Measurements from ENCODE around the gene ZDHHC8.

ZDHHC8 gene

GRCh38 chr22:20131859-20132685 lies 468 bp downstream of the ZDHHC8 start:
- no peak for DNase-seq

- DNase-seq = no peak
These were observed 1.2 kb downstream of the ZDHHC8 start for GRCh38 chr22:20132686-20133246.

GRCh38 chr22:20133930-20134549 lies 2.4 kb downstream of the ZDHHC8 start:
- no peak for DNase-seq

DNA sequence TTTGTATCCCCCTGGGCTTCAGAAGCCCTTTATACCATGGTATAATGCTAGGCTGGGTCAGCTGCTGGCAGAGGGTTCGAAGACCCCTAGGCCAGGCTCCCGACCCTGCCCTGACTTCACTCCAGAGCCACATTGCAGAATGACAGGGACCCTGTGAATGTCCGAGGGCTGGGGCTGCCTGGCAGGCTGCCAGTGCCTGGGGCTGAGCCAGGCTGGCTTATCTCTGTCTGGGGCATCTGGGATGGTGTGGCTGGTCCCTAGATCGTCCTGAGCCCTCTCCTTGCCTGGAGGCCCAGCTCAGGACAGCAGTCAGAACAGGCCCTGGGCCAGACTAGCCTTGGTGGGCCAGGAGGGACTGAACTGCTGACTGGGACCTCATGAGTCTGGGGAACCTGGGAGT lies 3.7 kb downstream of the ZDHHC8 start:
- DNase-seq = no peak

GRCh38 chr22:20135806-20136602 lies 4.4 kb downstream of the ZDHHC8 start:
- DNase-seq = no peak

DNA sequence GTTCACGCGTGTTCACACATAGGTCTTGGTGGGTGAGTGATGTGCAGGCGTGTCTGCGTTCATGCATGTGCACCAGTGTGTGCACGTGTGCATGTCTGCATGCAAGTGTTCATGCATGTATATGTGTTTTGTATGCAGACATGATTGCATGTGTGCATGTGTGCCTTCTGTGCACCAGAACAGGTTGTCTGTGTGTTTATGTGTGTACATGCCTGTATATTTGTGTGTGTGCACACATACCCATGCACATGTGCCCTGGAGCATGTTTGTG lies 4.9 kb downstream of the ZDHHC8 start:
- no peak for DNase-seq

DNA sequence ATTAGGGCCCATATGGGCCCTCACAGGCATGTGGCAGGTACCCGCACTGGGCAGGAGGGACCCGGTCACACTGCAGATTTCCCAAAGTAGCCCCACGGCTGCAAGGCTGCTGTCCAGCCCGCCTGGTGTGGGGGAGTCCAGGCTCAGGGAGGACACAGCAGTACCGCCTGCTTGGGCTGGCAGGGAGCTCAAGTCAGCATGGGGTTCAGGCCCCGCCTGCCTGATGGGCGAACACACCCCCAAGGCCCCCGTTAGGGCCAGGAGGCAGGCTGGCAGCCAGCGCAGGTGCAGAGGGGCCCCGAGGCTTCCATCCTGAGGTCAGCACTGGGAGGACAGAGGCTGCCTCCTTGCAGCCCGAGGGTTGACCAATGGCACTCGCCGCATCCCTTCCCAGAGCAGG lies 5.5 kb downstream of the ZDHHC8 start:
- DNase-seq = no peak

DNA sequence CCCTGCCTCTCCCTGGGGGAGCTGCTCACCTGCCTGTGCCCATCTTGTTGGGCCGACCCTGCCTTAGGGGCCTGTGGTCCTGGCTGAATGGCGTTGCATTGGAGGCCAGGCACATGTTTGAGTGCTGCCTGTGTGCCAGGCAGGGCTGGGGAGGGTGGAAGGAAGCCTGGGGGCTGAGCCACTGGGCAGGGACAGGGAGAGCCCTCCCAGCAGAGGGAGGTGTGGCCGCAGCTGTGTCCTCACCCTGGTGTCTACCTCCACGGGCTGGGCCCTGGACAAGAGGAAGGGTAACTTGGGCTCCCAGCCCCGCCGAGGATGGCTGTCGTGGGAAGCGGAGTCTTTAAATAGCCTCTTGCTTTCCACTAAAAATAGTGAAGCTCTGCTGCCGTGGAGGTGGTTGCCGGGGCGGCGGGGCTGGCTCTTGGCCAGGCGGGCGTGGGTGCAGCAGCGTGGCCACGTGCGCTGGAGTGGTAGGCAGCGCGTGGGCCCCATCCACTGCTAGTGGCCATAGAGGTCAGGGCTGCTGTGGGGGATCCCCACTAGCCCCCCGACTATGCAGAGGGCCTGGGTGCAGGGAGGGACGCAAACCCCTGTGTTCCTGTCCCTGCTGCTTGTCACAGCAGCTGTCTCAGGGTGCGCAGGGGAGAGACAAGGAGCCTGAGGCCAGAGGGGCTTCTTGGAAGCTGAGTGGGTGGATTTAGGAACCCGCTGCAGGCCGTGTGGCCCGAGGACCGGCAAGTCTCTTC lies 6.2 kb downstream of the ZDHHC8 start:
- no peak for DNase-seq

DNA sequence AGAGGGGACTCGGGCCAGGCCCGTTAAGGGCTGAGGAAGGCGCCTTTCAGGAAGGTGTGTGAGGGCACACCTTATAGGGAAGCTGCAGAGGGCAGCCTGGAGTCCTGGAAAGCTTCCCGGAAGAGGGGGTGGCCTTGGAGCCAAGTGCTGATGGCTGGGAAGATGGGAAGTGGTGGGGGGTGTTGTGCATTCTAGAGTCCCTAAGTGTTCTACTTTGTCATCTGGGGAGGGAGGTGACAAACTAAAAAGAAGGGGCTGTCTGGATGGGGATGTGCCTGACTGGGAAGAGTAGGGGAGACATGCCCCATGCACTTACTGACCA lies 6.8 kb downstream of the ZDHHC8 start:
- DNase-seq = no peak

- no peak for DNase-seq
These were observed 7.3 kb downstream of the ZDHHC8 start for GRCh38 chr22:20138868-20139267.

DNA sequence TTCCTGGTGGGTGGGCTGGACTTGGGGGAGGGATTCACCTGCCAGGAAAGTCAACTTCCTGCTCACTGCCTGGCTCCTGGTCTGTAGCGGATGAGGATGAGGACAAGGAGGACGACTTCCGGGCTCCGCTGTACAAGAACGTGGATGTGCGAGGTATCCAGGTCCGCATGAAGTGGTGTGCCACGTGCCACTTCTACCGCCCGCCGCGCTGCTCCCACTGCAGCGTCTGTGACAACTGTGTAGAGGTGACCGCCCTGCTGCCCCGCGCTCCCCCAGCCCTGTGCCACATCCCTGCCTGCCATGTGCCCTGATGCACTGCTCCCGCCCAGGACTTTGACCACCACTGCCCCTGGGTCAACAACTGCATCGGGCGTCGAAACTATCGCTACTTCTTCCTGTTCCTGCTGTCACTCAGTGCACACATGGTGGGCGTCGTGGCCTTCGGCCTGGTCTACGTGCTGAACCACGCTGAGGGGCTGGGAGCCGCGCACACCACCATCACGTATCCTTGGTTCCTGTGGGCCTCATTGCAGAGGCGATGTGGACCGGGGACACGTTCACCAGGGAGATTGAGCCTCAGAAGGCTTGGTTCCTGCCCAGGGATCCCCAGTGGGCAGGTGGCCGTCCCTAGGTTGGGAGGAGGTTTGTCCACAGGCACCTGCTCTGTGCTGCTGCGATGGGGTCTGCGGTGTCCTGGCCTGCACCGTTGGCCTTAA lies 7.9 kb downstream of the ZDHHC8 start:
- no peak for DNase-seq

- no peak for DNase-seq
These were observed 8.5 kb downstream of the ZDHHC8 start for GRCh38 chr22:20140107-20140445.

GRCh38 chr22:20140521-20140964 lies 8.9 kb downstream of the ZDHHC8 start:
- no peak for DNase-seq

DNA sequence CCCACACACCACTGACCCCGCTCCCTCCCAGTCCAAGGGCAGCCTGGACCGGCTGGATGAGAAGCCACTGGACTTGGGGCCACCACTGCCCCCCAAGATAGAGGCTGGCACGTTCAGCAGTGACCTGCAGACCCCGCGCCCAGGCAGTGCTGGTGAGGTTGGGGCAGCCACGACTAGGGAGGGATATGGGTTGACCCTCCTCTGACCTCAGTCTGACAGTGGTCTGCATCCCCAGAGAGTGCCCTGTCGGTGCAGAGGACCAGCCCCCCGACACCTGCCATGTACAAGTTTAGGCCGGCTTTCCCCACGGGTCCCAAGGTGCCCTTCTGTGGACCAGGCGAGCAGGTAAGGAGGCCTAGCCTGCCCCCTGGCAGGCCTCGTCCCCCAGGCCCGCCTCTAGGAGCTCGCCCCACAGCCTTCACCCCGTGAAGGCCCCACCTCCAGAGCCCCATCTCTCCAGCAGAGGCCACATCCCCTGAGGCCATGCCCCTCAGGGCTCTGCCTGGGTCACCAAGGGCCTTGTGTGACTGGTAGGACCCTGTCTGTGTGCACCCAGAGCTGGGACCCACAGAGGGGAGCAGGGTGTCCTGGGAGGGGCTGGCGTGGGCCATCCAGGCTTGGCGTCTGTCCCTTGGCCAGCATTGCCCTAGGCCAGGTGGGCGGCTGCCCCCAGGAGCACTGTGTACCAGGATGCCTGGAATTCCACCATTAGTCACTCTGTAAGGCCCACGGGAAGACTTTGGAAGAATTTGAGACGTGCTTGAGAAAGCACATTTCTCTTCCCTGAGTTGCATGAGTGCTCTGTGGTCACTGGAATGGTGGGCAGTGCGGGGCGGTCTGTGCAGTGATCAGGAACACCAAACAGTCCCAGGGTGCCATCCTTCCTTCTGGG lies 9.8 kb downstream of the ZDHHC8 start:
- no peak for DNase-seq

DNA sequence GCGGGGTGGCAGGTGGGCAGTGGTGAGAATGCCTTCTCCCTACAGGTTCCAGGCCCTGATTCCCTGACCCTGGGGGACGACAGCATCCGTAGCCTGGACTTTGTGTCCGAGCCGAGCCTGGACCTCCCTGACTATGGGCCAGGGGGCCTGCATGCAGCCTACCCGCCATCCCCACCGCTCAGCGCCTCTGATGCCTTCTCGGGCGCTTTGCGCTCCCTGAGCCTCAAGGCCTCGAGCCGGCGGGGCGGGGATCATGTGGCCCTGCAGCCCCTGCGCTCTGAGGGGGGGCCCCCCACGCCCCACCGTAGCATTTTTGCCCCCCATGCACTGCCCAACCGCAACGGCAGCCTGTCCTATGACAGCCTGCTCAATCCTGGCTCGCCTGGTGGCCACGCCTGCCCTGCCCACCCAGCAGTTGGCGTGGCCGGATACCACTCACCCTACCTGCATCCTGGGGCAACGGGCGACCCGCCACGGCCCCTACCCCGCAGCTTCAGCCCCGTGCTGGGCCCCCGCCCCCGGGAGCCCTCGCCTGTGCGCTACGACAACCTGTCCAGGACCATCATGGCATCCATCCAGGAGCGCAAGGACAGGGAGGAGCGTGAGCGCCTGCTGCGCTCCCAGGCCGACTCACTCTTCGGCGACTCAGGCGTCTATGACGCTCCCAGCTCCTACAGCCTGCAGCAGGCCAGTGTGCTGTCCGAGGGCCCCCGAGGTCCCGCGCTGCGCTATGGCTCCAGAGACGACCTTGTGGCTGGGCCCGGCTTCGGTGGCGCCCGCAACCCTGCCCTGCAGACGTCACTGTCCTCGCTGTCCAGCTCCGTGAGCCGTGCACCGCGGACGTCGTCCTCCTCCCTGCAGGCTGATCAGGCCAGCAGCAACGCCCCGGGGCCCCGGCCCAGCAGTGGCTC lies 11.4 kb downstream of the ZDHHC8 start:
- DNase-seq = no peak

- DNase-seq = no peak
These were observed 12.5 kb downstream of the ZDHHC8 start for GRCh38 chr22:20143883-20144665.

- DNase-seq = no peak
These were observed 13.7 kb downstream of the ZDHHC8 start for GRCh38 chr22:20145206-20145831.

DNA sequence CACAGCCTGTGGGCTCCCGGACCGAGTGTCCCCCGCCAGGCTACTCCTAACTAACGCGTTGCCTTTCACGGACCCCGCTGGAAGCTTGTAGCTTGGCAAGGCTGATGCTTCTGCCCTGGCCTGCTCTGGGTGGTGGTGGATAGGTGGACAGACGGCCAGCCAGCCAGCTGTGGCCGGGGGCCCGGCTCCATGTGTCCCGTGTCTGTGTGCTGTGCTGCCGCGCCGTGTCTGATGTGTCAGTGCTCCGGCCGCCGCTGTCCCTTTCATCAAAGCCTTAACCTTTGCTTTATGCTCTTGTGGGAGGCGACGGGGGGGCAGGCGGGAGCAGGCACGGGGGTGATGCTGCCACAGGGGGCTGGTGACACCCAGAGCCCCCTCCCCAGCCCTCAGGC lies 14.2 kb downstream of the ZDHHC8 start:
- no peak for DNase-seq

GRCh38 chr22:20146777-20147176 lies 15.2 kb downstream of the ZDHHC8 start:
- no peak for DNase-seq
